Body of pancreas (tissue), 4 donors: ENCODE data around the gene RNLS.

ENCODE experiments used
- POLR2A ChIP-seq, 3 donors: fragments of 450-650 bp; IDR thresholded peaks; one replicate each; pipeline ENCODE4 v1.6.1; 2016; ENCODE audit warnings: antibody characterized with exemption in 3 of 3, mild to moderate bottlenecking in 2 of 3
- TF ChIP-seq, protein P1 (sequence below), 7 experiments: fragments of 450-650 bp in 4 of 7; fragments of 200-600 bp in 3 of 7; sonication (generic) in 3 of 7; IDR thresholded peaks; one replicate each; pipeline ENCODE4 v1.5.1; 2016 to 2019; ENCODE audit warnings: antibody characterized with exemption in 7 of 7

DNA sequence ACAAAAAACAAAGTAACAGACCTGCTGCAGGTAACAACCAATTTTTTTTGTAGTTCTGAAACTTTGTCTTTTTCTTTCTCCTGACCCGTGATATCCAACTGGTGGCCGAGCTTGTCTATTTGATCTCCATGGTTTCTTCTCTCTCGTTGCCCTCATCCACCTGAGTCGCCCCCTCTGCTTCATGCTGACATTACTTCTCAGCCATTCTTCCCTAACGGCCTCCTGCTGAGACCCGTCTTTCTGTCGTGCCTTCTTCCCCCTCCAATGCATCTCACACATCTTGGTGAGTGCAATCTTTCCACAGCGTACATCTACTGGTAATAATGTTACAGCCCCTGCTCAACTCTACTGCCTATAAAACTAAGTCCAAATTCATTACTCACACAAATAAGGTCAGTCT, 352.9 kb downstream of the RNLS start:
- no peak for TF ChIP-seq POLR2A (IDR thresholded peaks at IDR 0.05)
- TF ChIP-seq, protein P1, sequence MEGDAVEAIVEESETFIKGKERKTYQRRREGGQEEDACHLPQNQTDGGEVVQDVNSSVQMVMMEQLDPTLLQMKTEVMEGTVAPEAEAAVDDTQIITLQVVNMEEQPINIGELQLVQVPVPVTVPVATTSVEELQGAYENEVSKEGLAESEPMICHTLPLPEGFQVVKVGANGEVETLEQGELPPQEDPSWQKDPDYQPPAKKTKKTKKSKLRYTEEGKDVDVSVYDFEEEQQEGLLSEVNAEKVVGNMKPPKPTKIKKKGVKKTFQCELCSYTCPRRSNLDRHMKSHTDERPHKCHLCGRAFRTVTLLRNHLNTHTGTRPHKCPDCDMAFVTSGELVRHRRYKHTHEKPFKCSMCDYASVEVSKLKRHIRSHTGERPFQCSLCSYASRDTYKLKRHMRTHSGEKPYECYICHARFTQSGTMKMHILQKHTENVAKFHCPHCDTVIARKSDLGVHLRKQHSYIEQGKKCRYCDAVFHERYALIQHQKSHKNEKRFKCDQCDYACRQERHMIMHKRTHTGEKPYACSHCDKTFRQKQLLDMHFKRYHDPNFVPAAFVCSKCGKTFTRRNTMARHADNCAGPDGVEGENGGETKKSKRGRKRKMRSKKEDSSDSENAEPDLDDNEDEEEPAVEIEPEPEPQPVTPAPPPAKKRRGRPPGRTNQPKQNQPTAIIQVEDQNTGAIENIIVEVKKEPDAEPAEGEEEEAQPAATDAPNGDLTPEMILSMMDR (IDR thresholded peaks at IDR 0.05): no peak
